GM15510 (cell line): ENCODE results near the gene ZNF385B.

Source experiments
- POLR2A ChIP-seq: IDR thresholded peaks from 3 replicates; pipeline ENCODE4 v1.6.1; 2011; ENCODE audit warnings: borderline replicate concordance; ENCODE audit not compliant: insufficient read length; ENCODE audit errors: extremely low read depth

ZNF385B gene

DNA sequence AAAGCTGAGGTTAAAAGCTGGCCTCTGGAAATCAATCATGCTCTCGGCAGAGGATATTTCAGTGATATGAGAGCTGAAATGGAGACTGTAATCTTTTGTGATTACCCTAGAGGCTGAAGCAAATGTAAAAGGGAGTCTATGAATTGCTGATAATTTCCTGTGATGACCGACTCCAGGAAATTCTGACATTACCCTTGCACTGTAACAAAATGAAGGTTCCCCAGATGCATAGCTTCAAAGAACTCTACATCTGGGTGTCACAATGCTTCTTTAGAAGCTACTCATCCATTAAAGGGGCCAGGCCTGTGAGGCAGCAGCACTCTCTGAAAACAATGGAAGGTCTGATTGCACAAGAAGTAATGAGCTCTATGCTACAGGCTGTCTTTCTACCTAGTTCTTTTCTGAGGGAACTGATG is 328.5 kb downstream of the ZNF385B start:
- TF ChIP-seq POLR2A = no peak

GRCh38 chr2:179528576-179529069 is 332.8 kb downstream of the ZNF385B start:
- TF ChIP-seq POLR2A = no peak

DNA sequence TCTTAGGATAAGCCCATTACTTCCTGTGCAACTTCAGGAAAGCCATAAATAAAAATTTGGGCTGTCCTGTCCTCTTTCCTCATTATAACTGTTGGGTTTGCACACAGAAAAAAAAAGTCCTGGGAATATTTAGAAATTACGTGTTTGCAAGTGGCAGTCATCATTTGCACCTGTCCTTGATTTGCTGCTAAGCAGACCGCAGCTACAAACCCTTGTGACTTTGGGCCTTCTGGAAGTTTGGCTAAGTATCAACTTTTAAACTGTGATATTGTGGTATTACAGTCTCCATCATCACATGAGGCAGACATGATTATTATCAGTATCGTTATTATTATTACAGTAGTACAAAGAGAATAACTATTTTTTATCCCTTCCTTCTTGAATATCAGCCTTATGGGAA is 336.1 kb downstream of the ZNF385B start:
- no peak for TF ChIP-seq POLR2A

DNA sequence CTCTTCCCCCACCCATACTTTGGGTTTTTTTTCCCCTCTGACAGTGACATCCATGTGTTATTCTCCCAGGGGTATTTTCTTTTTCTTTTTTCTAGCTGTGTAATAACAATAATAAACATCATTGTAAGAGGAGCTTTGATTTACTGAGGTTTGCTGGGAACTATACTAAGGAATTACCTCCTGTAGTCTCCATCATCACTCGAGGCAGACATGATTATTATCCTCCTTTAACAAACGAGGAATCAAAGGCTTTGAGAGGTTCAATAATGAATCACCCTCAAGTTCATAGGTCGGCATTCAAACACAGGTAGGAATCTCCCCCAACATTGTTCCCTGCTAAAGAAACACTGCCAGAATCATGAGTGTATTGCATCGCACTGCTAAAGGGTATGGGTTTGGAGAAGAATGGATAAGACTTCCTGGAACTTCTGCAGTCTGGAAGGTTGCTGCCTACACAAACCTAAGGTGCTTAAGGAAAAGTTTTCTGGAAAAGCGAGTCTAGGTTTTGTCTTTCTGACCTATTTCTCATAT is 336.5 kb downstream of the ZNF385B start:
- no peak for TF ChIP-seq POLR2A

DNA sequence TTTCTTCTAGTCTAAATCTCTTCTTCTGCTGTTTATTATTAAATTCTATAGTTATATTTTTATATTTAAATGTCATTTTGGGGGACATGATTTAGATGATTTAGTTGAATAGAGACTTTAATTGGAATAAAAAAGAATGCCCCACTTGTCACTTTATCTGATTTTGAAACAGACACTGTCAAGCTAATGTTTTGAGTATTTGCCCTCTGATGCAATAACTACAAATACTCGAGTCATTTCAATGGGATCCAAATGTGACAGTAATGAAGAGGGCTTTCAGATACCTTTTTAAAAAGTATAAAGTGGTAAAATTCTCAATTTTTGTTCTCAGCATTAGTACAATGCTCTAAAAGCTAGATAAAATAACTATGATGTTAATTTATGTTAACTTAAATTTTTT is 339.5 kb downstream of the ZNF385B start:
- no peak for TF ChIP-seq POLR2A

DNA sequence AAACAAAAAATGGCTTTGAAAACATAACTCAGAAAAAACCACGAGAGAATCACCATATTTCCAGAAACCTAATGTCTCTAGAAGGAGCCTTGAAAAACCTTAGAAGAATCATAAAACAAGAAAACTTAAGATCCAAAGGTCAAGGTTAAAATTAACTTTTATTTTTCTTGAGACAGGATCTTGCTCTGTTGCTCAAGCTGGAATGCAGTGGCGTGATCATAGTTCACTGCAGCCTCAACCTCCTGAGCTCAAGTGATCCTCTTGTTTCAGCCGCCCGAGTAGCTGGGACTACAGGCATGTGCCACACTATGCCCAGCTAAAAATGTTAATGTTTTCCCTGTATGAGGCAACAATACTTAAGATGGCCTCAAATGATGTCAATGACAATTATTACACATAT is 342.6 kb downstream of the ZNF385B start:
- no peak for TF ChIP-seq POLR2A

- no peak for TF ChIP-seq POLR2A
Measured at GRCh38 chr2:179513181-179513580, 348.2 kb downstream of the ZNF385B start.

GRCh38 chr2:179512281-179513035 is 349.0 kb downstream of the ZNF385B start:
- TF ChIP-seq POLR2A = no peak

DNA sequence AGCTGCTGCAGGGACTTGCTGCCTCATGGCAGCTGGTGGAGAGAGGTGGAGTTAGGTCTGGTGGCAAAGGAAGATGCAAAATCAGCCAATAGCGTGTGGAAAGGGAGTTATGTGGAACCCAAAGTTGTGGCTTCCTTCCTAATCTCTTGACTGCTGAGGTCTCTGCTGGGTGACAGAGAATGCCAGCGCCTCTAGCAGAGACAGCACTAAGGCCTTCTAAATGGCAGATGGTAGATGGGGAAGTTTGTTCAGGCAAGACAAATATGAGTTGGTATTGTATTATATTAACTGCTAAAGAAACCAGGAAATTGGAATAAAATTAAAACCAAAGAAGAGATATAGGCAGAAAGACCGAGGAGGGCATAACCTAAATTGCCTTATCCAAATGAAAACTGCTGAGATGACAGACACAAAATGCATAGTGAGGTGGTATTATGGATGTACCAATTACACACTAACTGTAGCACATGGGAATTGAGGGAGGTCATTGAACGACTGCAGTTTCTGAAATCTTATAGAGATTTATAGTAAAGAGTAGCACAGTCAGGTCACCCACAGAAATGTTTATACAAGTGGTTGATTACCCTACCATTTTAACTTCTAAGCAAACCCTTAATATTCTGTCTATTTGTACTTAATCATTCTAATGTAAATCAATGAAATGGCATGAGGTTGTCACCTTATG is 350.2 kb downstream of the ZNF385B start:
- TF ChIP-seq POLR2A = no peak

DNA sequence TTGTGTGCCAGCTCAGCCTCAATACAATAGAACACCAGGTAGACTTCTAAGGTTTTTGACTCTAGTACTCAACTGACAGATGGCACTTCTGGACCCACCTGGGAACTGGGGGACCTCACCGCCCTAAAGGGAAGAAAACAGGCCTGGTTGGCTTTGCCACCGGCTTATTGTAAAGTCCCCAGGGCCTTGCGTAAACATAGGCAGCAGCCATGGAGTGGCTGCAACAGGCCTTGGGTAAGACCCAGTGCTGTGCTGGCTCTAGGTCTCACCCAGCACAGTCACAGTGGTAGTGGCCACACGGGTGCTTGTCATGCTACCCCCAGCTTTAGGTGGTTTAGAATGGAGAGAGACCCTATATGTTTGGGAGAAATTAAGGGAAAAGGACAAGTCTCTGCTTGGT is 366.1 kb downstream of the ZNF385B start:
- TF ChIP-seq POLR2A = no peak

DNA sequence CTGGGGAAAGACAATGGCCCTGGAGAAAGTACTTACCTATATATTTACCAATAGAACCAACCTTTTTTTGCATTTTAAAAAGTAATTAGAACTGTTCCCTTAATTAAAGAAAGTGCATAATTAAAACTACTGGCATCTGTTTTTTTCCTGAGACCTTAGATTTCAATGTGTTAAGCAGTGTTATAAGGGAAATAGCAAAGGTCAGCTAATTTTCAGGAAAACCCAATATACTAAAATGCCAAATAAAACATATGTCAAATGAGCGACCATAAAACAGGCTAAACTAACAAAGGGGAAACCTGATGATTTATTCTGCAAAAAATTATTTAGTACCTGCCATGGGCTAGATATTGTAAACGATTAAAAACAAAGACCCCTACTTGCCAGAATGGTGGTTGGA is 372.8 kb downstream of the ZNF385B start:
- TF ChIP-seq POLR2A = no peak

- TF ChIP-seq POLR2A = no peak
Measured at GRCh38 chr2:179487010-179487731, 374.2 kb downstream of the ZNF385B start.

DNA sequence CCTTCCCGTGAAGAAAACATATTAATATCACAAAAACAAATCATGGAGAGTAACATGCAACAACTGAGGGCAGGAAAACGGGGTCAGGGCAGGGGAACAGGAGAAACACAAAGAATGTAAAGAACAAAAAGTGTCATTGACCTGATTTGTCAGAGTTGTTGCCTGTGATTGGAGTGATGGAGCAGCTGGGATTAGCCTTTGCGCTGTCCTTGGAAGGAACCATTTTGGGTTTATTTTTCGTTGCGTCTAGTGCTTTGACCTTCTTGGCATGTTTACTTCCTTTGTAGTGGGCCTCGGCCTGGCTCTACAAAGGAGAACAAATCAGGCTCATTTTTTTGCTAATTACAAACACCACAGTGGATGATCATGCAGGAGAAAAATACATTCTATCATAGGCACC is 378.3 kb downstream of the ZNF385B start:
- no peak for TF ChIP-seq POLR2A

- TF ChIP-seq POLR2A = no peak
Measured at GRCh38 chr2:179479947-179480346, 381.5 kb downstream of the ZNF385B start.

DNA sequence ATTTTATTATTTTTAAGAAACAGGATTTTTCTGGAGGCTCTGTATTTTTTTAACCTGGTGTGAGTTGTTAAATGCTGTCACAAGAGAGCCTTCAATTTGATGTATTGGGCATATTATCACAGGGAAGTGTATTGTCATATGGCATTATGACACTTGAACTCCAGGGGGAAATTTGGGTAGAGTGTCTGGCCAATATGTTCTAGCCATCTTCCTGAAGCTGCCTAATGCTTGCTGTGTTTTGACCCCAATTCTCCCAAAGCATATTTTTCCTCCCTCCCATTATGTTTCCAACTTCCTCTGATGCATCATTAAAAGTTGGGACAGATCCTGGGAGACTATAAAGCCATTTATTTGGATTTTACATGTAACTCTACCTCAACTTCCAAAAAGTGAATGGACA is 382.6 kb downstream of the ZNF385B start:
- no peak for TF ChIP-seq POLR2A
